ENCODE measurements around the gene PLS3. TPM values are rescaled to one million over a fixed set of nuclear protein-coding genes. Genes with fewer than 3 reads are reported as not detected.

PLS3 gene
- total and polyA plus RNA-seq, 4 donors: 63.1 to 221 (median 116) TPM

GRCh38 chrX:115563633-115564162 lies 2.7 kb downstream of the PLS3 start:
- Histone ChIP-seq H3K27me3 (ENCODE audit: control insufficient read depth in 3 of 3, insufficient read depth in 3 of 3, low read length in 2 of 3) (peaks cover 4 to 58% (median 37%) of the 10 kb centered on the region in 3 donors), H3K4me3 (no peak overlapping the region), H3K27ac (ENCODE audit: low read depth in 1 of 2, low read length in 1 of 2) (peak overlapping the region in 1 of 2 donors; percentile 39), H3K4me1 (ENCODE audit: control insufficient read depth in 5 of 5, insufficient read depth in 5 of 5, low read length in 5 of 5) (peaks cover 0 to 16% (median 0%) of the 10 kb centered on the region in 5 donors), H3K9ac (ENCODE audit: insufficient read depth in 1 of 2, low read length in 2 of 2) (no peak overlapping the region), H3K9me3 (ENCODE audit: control insufficient read depth in 4 of 4, insufficient read depth in 3 of 4, low read length in 3 of 4) (peaks cover 0 to 2% (median 0%) of the 10 kb centered on the region in 4 donors), H3K36me3 (ENCODE audit: control insufficient read depth in 4 of 4, insufficient read depth in 4 of 4, low read length in 4 of 4) (no peaks in the 10 kb centered on the region)
- DNase-seq (no peak), ATAC-seq (ENCODE audit: insufficient read depth, low FRiP score) (no peak)
- 18 to 40% methylated on average over 4 of the region's 4 CpGs for WGBS, 2 donors
- TF ChIP-seq CTCF (IDR thresholded peaks at IDR 0.05; ENCODE audit: control extremely low read depth, extremely low read depth): no peak

- Histone ChIP-seq H3K36me3 (ENCODE audit: control insufficient read depth in 4 of 4, insufficient read depth in 4 of 4, low read length in 4 of 4) (no peaks in the 10 kb centered on the region), H3K4me1 (ENCODE audit: control insufficient read depth in 5 of 5, insufficient read depth in 5 of 5, low read length in 5 of 5) (peaks cover 0 to 16% (median 0%) of the 10 kb centered on the region in 5 donors), H3K9me3 (ENCODE audit: control insufficient read depth in 4 of 4, insufficient read depth in 3 of 4, low read length in 3 of 4) (peaks cover 0 to 2% (median 0%) of the 10 kb centered on the region in 4 donors), H3K27ac (ENCODE audit: low read depth in 1 of 2, low read length in 1 of 2) (peak overlapping the region in 1 of 2 donors; percentile 9), H3K9ac (ENCODE audit: insufficient read depth in 1 of 2, low read length in 2 of 2) (no peak overlapping the region), H3K4me3 (no peak overlapping the region), H3K27me3 (ENCODE audit: control insufficient read depth in 3 of 3, insufficient read depth in 3 of 3, low read length in 2 of 3) (peaks cover 4 to 53% (median 37%) of the 10 kb centered on the region in 3 donors)
- ATAC-seq (ENCODE audit: insufficient read depth, low FRiP score) (no peak), DNase-seq (no peak)
- 47 to 69% methylated on average over 2 of the region's 2 CpGs for WGBS, 2 donors
- TF ChIP-seq CTCF (IDR thresholded peaks at IDR 0.05; ENCODE audit: control extremely low read depth, extremely low read depth): no peak
Measured at GRCh38 chrX:115564243-115564642, 3.3 kb downstream of the PLS3 start.

- TF ChIP-seq CTCF (IDR thresholded peaks at IDR 0.05; ENCODE audit: control extremely low read depth, extremely low read depth): no peak
- H3K9me3 ChIP-seq (ENCODE audit: control insufficient read depth in 4 of 4, insufficient read depth in 3 of 4, low read length in 3 of 4): peaks cover 0 to 2% (median 0%) of the 10 kb centered on the region in 4 donors
- 37 to 51% methylated on average over 2 of the region's 2 CpGs for WGBS, 2 donors
- no peak overlapping the region for H3K9ac ChIP-seq (ENCODE audit: insufficient read depth in 1 of 2, low read length in 2 of 2)
- H3K4me1 ChIP-seq (ENCODE audit: control insufficient read depth in 5 of 5, insufficient read depth in 5 of 5, low read length in 5 of 5): peaks cover 0 to 16% (median 0%) of the 10 kb centered on the region in 5 donors
- DNase-seq (no peak), ATAC-seq (ENCODE audit: insufficient read depth, low FRiP score) (no peak)
- no peak overlapping the region for H3K27ac ChIP-seq (ENCODE audit: low read depth in 1 of 2, low read length in 1 of 2)
- no peaks in the 10 kb centered on the region for H3K36me3 ChIP-seq (ENCODE audit: control insufficient read depth in 4 of 4, insufficient read depth in 4 of 4, low read length in 4 of 4)
- H3K4me3 ChIP-seq: no peak overlapping the region
- H3K27me3 ChIP-seq (ENCODE audit: control insufficient read depth in 3 of 3, insufficient read depth in 3 of 3, low read length in 2 of 3): peaks cover 4 to 39% (median 26%) of the 10 kb centered on the region in 3 donors
Measured at GRCh38 chrX:115565888-115566287, 4.9 kb downstream of the PLS3 start.

GRCh38 chrX:115571712-115572111 lies 10.7 kb downstream of the PLS3 start:
- Histone ChIP-seq H3K36me3 (ENCODE audit: control insufficient read depth in 4 of 4, insufficient read depth in 4 of 4, low read length in 4 of 4) (no peaks in the 10 kb centered on the region), H3K27me3 (ENCODE audit: control insufficient read depth in 3 of 3, insufficient read depth in 3 of 3, low read length in 2 of 3) (peaks cover 0 to 28% (median 7%) of the 10 kb centered on the region in 3 donors), H3K9ac (ENCODE audit: insufficient read depth in 1 of 2, low read length in 2 of 2) (no peak overlapping the region), H3K27ac (ENCODE audit: low read depth in 1 of 2, low read length in 1 of 2) (no peak overlapping the region), H3K4me3 (no peak overlapping the region), H3K9me3 (ENCODE audit: control insufficient read depth in 4 of 4, insufficient read depth in 3 of 4, low read length in 3 of 4) (no peaks in the 10 kb centered on the region), H3K4me1 (ENCODE audit: control insufficient read depth in 5 of 5, insufficient read depth in 5 of 5, low read length in 5 of 5) (peaks cover 0 to 2% (median 0%) of the 10 kb centered on the region in 5 donors)
- no peak for TF ChIP-seq CTCF (IDR thresholded peaks at IDR 0.05; ENCODE audit: control extremely low read depth, extremely low read depth)
- DNase-seq: no peak
- ATAC-seq (ENCODE audit: insufficient read depth, low FRiP score): no peak
